ENCODE measurements around the gene NDUFAF8. TPM values are rescaled to one million over a fixed set of nuclear protein-coding genes. Genes with fewer than 3 reads are reported as not detected.

Gene NDUFAF8
- polyA plus RNA-seq, 1 experiment, result 181 TPM

DNA sequence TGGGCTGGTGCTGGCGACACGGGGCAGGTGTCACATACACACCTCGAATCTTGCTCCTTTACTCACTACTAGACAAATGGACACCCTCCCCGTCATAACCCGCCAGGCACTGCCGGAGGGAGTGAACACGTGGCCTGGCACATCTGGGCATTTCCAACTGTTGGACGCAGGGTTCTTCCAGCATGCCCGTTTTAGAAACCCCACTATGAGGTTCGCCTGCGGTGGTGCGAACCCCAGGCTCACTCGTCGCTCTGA, 9.5 kb upstream of the NDUFAF8 start:
- no peaks in the 10 kb centered on the region for H3K27me3 ChIP-seq (ENCODE audit: control insufficient read depth, insufficient read depth, low read length)
- TF ChIP-seq, protein P1, sequence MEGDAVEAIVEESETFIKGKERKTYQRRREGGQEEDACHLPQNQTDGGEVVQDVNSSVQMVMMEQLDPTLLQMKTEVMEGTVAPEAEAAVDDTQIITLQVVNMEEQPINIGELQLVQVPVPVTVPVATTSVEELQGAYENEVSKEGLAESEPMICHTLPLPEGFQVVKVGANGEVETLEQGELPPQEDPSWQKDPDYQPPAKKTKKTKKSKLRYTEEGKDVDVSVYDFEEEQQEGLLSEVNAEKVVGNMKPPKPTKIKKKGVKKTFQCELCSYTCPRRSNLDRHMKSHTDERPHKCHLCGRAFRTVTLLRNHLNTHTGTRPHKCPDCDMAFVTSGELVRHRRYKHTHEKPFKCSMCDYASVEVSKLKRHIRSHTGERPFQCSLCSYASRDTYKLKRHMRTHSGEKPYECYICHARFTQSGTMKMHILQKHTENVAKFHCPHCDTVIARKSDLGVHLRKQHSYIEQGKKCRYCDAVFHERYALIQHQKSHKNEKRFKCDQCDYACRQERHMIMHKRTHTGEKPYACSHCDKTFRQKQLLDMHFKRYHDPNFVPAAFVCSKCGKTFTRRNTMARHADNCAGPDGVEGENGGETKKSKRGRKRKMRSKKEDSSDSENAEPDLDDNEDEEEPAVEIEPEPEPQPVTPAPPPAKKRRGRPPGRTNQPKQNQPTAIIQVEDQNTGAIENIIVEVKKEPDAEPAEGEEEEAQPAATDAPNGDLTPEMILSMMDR (IDR thresholded peaks at IDR 0.05; ENCODE audit: low read depth, low read length), result no peak
- H3K27ac ChIP-seq (ENCODE audit: low read depth, low read length), result no peak overlapping the region
- ChIA-PET POLR2A (no interaction called here), CTCF (no interaction called here)
- peaks cover 4% of the 10 kb centered on the region for H3K9me3 ChIP-seq (ENCODE audit: control insufficient read depth, insufficient read depth, low read length)
- no peak overlapping the region for H3K4me3 ChIP-seq (ENCODE audit: low read depth, low read length)
- no peak for DNase-seq (ENCODE audit: low read depth, low spot score)

DNA sequence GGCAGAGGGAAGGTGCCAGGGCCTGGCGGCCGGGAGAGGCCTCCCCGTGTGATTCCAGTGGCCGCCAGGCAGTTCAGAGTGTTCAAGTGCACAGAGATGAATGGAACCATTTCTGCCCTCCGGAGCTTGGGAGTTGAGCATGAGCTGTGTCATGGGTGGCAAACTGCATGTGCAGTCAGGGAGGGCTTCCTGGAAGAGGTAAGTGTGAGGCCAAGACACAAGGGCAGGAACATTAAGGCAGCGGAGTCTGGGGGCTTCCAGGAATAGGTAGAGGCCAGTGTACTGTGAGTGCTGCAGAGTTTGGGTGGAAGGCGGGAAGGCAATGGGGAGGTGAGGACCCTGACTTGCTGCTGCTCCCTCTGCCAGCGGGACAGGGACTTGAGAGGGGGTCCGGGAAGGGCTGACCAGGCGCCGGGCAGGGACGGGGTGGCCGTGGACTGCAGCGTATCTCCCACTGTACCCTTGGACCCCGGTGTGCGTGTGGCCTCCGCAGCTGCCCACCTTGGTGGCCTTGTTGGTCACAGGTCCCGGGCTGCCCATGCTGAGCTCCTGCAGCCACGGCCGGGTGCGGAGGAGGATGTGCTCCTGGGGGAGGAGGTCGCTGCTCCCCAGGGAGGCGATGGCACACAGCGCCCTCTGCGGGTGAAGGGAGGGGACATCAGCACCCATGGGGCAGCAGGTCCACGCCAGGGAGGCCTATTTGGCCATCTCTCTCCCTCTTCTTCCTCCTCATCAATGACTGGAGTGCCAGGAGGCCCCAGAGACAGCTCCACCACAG, 8.9 kb upstream of the NDUFAF8 start:
- POLR2A ChIA-PET, result no interaction called here
- TF ChIP-seq, protein P1 (IDR thresholded peaks at IDR 0.05; ENCODE audit: low read depth, low read length), result peak; percentile 25; the same call in 1 of the 2 replicates
- CTCF ChIA-PET, result no interaction called here
- peaks cover 4% of the 10 kb centered on the region for H3K9me3 ChIP-seq (ENCODE audit: control insufficient read depth, insufficient read depth, low read length)
- H3K4me3 ChIP-seq (ENCODE audit: low read depth, low read length), result no peak overlapping the region
- no peak overlapping the region for H3K27ac ChIP-seq (ENCODE audit: low read depth, low read length)
- no peaks in the 10 kb centered on the region for H3K27me3 ChIP-seq (ENCODE audit: control insufficient read depth, insufficient read depth, low read length)
- DNase-seq (ENCODE audit: low read depth, low spot score), result no peak

DNA sequence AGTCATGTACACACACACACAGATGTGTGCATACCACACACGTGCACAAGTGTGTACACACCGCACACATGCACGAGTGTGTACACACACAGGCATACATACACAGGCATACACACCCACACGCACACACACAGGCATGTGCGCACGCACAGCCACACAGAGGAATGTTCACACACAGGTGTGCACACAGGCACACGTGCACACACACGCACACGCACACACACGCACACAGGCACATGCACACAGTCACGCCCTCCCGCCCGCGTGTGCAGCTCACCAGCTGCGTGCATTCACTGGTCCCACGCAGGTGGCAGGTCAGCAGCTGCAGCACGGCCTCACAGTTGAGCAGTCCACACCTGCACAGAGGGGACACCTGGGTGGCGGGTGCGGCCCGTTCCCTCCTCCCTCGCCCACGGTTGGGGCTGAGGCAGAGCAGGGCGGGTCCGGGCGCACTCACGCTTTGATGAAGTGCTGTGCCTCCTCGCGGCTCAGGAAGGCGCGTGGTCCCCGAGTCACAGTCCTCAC, 7.9 kb upstream of the NDUFAF8 start:
- Histone ChIP-seq H3K27me3 (ENCODE audit: control insufficient read depth, insufficient read depth, low read length) (no peaks in the 10 kb centered on the region), H3K9me3 (ENCODE audit: control insufficient read depth, insufficient read depth, low read length) (peaks cover 4% of the 10 kb centered on the region), H3K27ac (ENCODE audit: low read depth, low read length) (no peak overlapping the region), H3K4me3 (ENCODE audit: low read depth, low read length) (no peak overlapping the region)
- TF ChIP-seq, protein P1 (IDR thresholded peaks at IDR 0.05; ENCODE audit: low read depth, low read length), result no peak
- DNase-seq (ENCODE audit: low read depth, low spot score), result no peak
- ChIA-PET CTCF (no interaction called here), POLR2A (no interaction called here)

DNA sequence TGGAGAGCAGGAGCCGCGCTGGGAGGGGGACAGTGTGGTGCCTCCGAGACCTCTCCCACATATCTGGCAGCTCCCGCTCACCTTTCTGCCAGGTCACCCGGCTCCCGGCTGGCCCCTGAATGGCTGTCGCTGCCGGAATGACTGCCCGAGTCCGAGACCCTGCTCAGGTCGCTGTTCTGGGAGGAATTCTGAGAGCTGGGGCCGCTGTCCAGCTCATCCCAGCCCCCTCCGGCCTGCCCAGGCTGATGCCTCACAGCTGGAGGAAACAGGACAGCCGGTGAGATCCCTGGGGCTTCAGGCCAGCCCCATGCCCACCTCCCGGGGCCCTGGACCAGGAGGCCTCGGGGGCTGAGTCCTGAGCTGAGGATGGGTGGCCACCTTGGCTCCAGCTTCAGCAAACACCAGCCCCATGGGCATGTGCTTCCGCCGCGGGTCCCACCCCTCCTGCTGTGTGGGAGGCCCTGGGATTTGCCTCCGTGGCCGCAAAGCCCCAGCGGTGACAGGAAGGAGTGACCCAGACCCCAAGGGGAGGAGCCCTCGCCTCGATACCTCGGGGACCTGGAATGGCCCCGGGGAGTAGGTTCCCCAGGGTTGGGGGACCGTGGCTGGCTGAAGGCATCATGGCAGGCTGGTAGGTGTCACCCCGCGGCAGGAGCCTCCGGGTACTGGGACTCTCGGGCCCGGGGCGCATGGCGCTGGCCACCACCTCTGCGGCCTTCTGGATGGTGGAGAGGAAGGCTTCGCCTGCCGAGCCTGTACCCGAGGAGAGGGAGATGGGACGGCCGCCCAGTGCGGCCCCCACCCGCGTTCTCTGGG, 7.1 kb upstream of the NDUFAF8 start:
- CTCF ChIA-PET, result no interaction called here
- no peak for DNase-seq (ENCODE audit: low read depth, low spot score)
- POLR2A ChIA-PET, result no interaction called here
- Histone ChIP-seq H3K4me3 (ENCODE audit: low read depth, low read length) (no peak overlapping the region), H3K27me3 (ENCODE audit: control insufficient read depth, insufficient read depth, low read length) (no peaks in the 10 kb centered on the region), H3K27ac (ENCODE audit: low read depth, low read length) (no peak overlapping the region), H3K9me3 (ENCODE audit: control insufficient read depth, insufficient read depth, low read length) (peaks cover 4% of the 10 kb centered on the region)
- TF ChIP-seq, protein P1 (IDR thresholded peaks at IDR 0.05; ENCODE audit: low read depth, low read length), result no peak

DNA sequence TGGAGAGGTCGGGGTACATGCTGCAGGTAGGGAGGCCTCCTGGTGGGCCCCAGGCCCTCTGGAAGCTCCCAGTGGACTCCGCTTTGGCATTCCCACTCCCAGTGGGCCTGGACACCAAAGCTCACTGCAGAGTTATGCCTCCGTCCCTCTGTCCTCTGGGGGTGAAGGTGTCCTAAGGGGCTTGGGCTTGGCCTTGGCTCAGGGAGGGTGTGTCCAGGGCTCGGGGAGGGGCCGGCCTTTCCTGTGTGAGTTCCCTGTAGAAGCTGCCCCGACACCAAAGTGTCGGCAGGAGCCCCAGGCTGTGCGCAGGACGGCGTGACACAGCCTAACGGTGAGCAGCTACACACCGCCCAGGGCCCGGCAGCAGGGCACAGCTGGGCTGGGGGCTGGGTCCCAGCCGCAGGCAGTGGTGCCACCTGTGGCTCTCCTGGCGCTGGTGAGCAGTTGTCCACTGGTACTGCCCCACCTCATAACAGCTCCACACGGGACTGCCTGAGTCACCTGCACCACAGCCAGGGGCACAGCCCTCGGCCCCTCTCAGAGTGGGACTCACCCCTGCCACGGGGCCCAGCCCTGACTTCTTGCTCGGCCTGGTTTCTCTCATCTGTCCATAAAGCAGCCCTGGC, 6.4 kb upstream of the NDUFAF8 start:
- Histone ChIP-seq H3K9me3 (ENCODE audit: control insufficient read depth, insufficient read depth, low read length) (no peaks in the 10 kb centered on the region; the same call in none of the 2 replicates), H3K27ac (ENCODE audit: low read depth, low read length) (no peak overlapping the region), H3K4me3 (ENCODE audit: low read depth, low read length) (no peak overlapping the region), H3K27me3 (ENCODE audit: control insufficient read depth, insufficient read depth, low read length) (no peaks in the 10 kb centered on the region)
- ChIA-PET POLR2A (no interaction called here), CTCF (no interaction called here)
- DNase-seq (ENCODE audit: low read depth, low spot score), result no peak
- TF ChIP-seq, protein P1 (IDR thresholded peaks at IDR 0.05; ENCODE audit: low read depth, low read length), result no peak
